Neural crest cell (in vitro differentiated cells): Measurements from ENCODE around the gene POLR2J. TPM values are rescaled to one million over a fixed set of nuclear protein-coding genes. Genes with fewer than 3 reads are reported as not detected.
A peak's percentile ranks its signal among the peaks of the same experiment; 100 is the strongest.
"Not testable (repeated sequence)": the region's sequence is repeated elsewhere in the genome, so short reads cannot be mapped to it uniquely, and the experiment has no call there.

Experiments
- DNase-seq: peaks from one replicate; pipeline ENCODE4 v3.0.0; 2021; ENCODE audit warnings: low read depth, mixed read lengths, low spot score
- H3K27ac Mint-ChIP-seq: one replicate; pipeline ENCODE4 v1.8.0; 2021; ENCODE audit warnings: mild to moderate bottlenecking, mixed read lengths; ENCODE audit not compliant: unreplicated experiment
- H3K27me3 Mint-ChIP-seq: 2 replicates; pipeline ENCODE4 v1.8.0; 2021; ENCODE audit warnings: low read depth, mild to moderate bottlenecking, mixed read lengths
- H3K36me3 Mint-ChIP-seq: 2 replicates; pipeline ENCODE4 v1.8.0; 2021; ENCODE audit warnings: low read depth, mild to moderate bottlenecking, mixed read lengths
- H3K4me1 Mint-ChIP-seq: 2 replicates; pipeline ENCODE4 v1.8.0; 2021; ENCODE audit warnings: mixed read lengths
- H3K4me3 Mint-ChIP-seq: one replicate; pipeline ENCODE4 v1.8.0; 2021; ENCODE audit warnings: mild to moderate bottlenecking, mixed read lengths
- H3K9me3 Mint-ChIP-seq: 2 replicates; pipeline ENCODE4 v1.8.0; 2021; ENCODE audit warnings: mixed read lengths
- long read RNA-seq: library from polyadenylated mRNA; unstranded; transcript quantifications from one replicate; pipeline ENCODE4 v2.0.0, GENCODE V29; 2020
- total RNA-seq: library from RNA; stranded (reverse); gene quantifications from 2 replicates; pipeline ENCODE4 v1.2.1, GENCODE V29; 2021
- TF ChIP-seq, protein P1 (sequence below): fragments of 200-600 bp; sonication (generic); conservative IDR thresholded peaks from 2 replicates; pipeline ENCODE4 v1.5.0; 2021; ENCODE audit warnings: antibody characterized with exemption, mild to moderate bottlenecking

Gene POLR2J
- 61.1 and 62.1 TPM in 2 replicates for total RNA-seq
- long read RNA-seq, transcript POLR2J-201 (4 exons, 932 nt): major isoform, 34 of 37 reads
- long read RNA-seq, partial matches to known transcripts: 0 of 37 reads
- long read RNA-seq, other reads (novel, unspliced or antisense): 3 of 37 reads

DNA sequence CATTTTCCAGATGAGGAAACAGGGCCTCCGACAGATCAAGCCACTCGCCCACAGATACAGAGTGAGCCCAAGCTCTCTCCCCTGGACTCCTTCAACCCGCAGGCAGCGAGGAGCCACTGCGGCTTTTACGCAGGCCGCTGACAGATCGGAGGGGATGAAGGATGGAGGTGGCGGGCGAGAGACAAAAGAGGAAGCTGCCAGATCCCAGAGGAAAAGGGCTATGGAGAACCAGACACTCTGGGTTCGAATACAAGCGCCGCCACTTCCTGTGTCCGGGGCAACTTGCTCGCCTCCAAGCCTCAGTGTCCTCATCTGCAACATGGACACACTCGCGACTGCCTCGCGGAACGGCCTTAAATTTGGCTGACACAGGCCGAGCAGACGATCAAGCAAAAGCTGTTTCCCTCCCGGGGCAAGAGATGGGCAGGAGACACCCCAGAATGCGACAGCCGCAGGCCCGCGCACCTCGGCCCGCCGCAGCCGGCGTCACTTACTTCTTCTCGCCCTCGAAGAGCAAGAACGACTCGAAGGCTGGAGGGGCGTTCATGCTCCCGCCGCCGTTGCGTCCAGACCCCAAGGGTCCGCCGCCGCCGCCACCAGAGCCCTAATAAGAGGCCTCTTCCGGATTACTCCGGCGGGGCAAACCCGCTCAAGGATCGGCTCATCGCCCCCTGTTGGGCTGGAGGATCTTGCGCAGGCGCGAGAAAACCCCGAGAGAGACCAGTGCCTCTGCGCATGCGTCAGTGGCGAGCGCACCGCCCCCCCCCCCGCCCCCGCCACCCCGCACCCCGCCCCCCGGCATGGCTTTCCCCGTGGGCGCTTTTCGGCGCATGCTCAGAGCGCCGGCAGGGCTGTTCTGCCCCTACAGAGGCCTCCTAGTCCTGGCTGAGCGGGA is at the start of gene POLR2J:
Gene POLR2J (minus strand): TSS at position 609 of the 895 bp plus-strand sequence. CDS start 62 bp downstream, at position 547.
- TF ChIP-seq, protein P1, sequence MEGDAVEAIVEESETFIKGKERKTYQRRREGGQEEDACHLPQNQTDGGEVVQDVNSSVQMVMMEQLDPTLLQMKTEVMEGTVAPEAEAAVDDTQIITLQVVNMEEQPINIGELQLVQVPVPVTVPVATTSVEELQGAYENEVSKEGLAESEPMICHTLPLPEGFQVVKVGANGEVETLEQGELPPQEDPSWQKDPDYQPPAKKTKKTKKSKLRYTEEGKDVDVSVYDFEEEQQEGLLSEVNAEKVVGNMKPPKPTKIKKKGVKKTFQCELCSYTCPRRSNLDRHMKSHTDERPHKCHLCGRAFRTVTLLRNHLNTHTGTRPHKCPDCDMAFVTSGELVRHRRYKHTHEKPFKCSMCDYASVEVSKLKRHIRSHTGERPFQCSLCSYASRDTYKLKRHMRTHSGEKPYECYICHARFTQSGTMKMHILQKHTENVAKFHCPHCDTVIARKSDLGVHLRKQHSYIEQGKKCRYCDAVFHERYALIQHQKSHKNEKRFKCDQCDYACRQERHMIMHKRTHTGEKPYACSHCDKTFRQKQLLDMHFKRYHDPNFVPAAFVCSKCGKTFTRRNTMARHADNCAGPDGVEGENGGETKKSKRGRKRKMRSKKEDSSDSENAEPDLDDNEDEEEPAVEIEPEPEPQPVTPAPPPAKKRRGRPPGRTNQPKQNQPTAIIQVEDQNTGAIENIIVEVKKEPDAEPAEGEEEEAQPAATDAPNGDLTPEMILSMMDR: peak; percentile 37
- H3K4me1 Mint-ChIP-seq, H3K9me3 Mint-ChIP-seq, H3K27me3 Mint-ChIP-seq, H3K36me3 Mint-ChIP-seq, H3K27ac Mint-ChIP-seq: not testable (repeated sequence)
- peak within 1 kb of the TSS; percentile 94 for H3K4me3 Mint-ChIP-seq
- DNase-seq: peak; percentile 57

DNA sequence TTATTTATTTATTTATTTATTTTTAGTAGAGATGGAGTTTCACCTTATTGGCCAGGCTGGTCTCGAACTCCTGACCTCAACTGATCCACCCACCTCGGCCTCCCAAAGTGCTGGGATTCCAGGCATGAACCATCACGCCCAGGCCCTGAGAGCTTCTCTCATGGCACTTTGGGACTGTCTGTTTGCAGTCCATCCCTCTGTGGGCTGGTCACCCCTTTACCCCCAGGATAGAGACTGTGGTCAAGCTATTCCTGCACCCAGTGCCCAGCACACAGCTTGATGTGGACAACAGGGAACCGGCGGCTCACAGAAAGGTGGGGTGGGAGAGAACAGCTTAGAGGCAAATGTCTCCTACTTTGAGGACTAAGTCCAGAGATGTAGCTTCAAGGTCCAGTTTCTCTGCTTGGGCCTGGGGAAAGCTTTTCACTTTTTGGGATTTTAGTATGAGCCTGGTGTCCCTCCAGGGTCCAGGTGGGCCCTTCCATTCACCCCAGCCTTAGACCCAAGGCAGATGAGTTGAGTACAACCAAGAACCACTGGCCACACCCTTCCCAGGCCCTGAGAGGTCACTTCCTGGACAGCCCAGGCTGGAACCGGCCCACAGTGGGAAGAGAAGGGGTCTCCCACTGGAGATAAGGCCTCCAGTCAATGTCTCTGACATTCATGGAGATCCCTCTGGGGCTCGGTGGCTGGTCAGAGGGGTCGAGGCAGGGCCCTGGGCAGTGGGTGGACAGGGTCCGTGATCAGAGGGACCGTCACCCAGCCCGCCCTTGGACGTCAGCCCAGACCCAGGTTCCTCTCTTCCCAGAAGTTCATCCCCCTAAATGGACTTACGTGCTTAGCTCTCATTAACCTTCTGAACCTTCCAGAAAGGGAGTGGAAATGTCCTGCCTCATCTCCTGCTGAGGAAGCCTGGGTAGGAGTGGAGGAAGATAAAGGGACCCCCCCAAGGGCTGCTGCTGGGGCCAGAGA is 49.4 kb upstream of the POLR2J start:
- not testable (repeated sequence) for H3K36me3 Mint-ChIP-seq, H3K27me3 Mint-ChIP-seq, H3K9me3 Mint-ChIP-seq, H3K4me3 Mint-ChIP-seq, DNase-seq, H3K27ac Mint-ChIP-seq, H3K4me1 Mint-ChIP-seq

DNA sequence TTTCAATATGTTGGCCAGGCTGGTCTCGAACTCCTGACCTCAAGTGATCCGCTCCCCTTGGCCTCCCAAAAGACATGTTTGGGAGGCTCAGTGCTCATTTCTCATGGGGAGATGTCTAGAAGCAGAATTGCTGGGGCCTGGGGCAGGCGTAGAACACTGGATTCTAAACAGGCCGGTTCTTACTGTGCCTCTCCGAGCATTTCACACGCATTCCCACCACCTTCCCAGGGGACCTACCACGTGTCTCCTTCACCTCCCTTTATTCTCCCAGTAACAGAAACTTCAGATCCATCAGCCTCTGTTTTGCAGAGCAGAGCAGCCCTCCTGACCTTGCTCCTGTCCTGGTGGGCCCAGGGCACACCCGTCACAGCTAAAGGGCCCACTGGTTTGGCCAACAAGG is 48.5 kb upstream of the POLR2J start:
- not testable (repeated sequence) for H3K27ac Mint-ChIP-seq, H3K4me1 Mint-ChIP-seq, H3K36me3 Mint-ChIP-seq, H3K4me3 Mint-ChIP-seq, H3K9me3 Mint-ChIP-seq, H3K27me3 Mint-ChIP-seq, DNase-seq

DNA sequence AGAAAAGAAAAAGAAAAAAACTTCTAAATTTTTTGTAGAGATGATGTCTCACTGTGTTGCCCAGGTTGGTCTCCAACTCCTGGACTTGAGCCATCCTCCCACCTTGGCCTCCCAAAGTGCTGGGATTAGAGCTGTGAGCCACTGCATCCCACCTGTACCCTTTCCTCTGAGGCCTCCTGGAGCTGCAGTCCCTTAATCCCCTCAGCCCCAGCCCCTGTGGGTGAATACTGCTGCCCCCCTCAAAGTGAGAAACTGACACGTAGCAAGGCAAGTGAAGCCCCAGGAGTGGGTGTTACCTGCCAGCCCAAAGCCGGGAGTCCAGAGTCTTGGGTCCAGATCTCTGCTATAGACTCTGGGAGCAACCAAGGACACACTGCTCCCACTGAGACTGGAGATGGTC is 46.1 kb upstream of the POLR2J start:
- not testable (repeated sequence) for H3K4me3 Mint-ChIP-seq, DNase-seq, H3K27ac Mint-ChIP-seq, H3K9me3 Mint-ChIP-seq, H3K36me3 Mint-ChIP-seq, H3K4me1 Mint-ChIP-seq, H3K27me3 Mint-ChIP-seq

DNA sequence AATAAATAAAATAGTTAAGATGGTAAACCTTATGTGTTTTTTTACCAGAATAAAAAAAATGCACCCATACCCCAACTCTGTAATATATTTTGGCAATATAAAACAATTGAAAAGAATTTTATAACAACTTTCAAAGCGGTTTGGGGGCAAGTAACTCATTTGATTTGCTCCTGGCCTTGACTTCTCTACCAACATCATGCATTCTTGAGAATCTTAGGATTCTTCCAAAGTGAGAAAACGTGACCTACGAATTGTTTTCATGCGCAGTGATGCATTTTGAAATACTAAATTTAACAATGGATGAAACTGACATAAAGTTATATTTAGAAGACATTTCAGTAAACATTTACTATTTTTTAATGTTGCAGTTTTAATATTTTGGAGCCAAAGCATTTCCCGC is 42.1 kb upstream of the POLR2J start:
- H3K27me3 Mint-ChIP-seq, DNase-seq, H3K4me1 Mint-ChIP-seq, H3K4me3 Mint-ChIP-seq, H3K9me3 Mint-ChIP-seq, H3K27ac Mint-ChIP-seq, H3K36me3 Mint-ChIP-seq: not testable (repeated sequence)

DNA sequence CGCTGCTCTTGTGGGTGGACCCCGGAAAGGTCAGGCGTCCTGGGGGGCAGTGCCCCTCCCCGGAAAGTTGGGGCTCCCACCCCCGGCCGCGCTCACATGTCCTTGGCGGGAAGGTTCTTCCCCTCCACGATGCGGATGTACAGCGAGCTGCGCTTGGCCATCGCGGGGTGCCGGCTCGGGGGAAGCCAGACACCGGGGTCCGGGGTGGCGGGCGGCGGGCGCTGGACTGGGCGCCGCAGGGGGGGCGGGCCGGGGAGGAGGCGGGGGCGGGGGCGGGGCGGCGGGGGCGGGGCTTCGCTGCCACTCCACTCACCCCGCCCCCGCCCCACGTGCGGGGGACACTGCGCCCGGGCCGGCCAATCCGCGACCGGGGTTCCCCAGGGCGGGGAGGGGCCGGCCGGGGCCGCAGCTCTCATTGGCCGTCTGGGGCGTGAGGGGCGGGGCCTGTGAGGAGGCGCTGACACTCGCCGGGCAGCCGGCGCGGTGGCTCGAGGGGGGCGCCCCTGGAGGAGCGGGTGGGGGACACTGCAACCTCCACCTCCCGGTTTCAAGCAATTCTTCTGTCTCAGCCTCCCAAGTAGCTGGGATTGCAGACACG is 38.9 kb upstream of the POLR2J start, which contains the start of gene RASA4B:
Gene RASA4B (minus strand): TSS at position 228 of the 598 bp plus-strand sequence. CDS start 67 bp downstream, at position 161.
- not testable (repeated sequence) for H3K4me3 Mint-ChIP-seq, DNase-seq, H3K27me3 Mint-ChIP-seq, H3K4me1 Mint-ChIP-seq, H3K27ac Mint-ChIP-seq, H3K36me3 Mint-ChIP-seq, H3K9me3 Mint-ChIP-seq

DNA sequence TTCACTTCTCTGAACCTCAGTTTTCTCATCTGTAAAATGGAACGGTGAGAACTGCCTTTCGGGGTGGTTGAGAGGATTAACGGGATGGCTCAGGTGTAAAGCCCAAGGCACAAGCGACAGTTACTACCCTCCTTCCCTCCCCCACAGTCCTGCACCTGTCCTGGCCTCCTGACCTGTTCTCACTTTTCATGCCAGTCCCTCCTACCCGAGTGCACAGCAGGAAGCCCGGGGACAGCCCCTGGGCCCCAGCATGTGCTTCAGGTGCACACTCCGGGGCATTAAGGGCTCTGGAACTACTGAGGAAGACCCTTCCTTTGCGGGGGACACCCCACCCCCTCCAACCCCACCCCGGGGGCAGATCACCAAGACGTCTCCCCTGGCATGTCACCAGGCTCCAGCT is 38.2 kb upstream of the POLR2J start:
- not testable (repeated sequence) for H3K27ac Mint-ChIP-seq, H3K9me3 Mint-ChIP-seq, H3K27me3 Mint-ChIP-seq, DNase-seq, H3K4me3 Mint-ChIP-seq, H3K36me3 Mint-ChIP-seq, H3K4me1 Mint-ChIP-seq

DNA sequence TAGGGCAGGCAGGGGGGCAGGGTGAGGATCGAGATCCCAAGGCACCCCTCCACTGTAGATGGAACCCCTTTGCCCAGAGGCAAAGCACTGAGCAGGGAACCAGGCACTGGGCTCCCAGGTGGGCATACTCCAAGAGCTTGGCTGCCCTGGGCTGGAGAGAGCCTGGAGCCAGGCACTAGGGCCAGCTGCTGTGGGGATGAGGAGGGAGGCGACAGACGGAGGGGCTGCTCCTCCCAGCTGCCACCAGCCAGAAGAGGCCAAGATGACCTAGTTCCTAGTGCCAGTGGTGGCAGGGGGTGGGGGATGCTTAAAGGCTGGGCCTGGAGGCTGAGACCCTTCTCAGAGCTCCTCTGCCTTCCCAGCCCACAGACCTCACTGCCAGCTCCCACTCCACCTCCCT is 37.2 kb upstream of the POLR2J start:
- not testable (repeated sequence) for H3K4me3 Mint-ChIP-seq, H3K4me1 Mint-ChIP-seq, DNase-seq, H3K9me3 Mint-ChIP-seq, H3K27ac Mint-ChIP-seq, H3K27me3 Mint-ChIP-seq, H3K36me3 Mint-ChIP-seq

DNA sequence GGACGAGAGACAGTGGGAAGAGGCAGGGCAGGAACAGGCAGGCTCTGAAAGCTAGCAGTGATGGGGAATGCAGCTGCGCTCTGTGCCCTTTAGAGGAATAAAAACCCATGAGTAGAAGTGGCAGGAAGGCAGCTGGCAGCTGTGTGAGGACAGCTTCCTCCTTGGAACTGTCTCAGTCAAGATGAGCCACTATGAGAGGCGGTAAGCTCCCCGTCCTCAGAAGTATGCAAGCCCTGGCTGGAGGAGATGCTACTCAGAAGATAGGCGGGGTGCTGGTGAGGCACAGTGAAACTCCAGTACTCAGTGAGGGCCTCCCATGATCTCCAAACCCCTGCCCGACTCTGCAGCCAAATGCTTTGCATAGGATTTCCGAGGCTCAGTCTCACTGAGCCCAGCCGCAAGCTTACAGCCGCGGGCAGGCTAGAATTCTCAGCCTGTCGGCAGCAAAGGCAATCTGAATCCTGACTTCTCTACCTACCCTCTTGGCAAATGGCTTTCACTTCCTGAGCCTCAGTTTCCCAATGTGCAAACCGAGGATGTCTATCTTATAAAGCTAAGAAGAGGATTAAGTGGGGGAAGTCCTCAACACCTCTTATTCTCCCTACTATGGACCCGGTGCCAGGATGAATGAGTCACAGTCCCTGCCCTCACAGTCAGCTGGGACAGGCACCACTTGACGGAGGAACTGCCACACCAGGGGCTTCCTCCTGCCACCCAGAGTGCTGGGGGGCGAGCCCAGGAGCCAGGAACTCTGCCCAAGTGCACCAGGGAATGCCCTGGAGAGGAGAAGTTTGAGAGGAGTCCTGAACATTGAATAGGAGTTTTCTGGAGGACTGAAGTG is 36.4 kb upstream of the POLR2J start:
- not testable (repeated sequence) for H3K4me1 Mint-ChIP-seq, DNase-seq, H3K36me3 Mint-ChIP-seq, H3K27me3 Mint-ChIP-seq, H3K9me3 Mint-ChIP-seq, H3K4me3 Mint-ChIP-seq, H3K27ac Mint-ChIP-seq

DNA sequence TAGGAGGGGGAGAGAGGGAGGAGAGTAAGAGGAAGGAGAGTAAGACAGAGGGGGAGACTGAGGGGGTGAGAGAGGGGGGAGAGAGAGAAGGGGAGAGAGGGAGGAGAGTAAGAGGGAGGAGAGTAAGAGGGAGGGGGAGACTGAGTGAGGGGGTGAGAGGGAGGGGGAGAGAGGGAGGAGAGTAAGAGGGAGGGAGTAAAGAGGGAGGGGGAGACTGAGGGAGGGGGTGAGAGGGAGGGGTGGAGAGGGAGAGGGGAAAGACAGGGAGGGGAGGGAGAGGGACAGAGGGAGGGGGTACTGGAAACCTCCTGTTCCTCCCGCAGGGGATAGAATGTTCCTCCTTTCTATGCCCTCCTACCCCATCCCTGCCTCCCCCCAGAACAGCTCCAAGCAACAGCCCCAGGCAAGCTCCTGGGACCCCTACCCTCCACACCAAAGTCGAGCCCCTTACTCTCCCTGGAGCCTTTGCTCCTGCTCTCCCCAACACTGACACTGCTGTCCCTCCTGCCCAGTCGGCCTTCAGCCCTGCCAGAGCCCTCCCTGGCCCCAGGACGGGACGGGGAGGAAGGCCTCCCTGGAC is 34.0 kb upstream of the POLR2J start:
- not testable (repeated sequence) for H3K27me3 Mint-ChIP-seq, H3K4me3 Mint-ChIP-seq, H3K4me1 Mint-ChIP-seq, H3K27ac Mint-ChIP-seq, H3K36me3 Mint-ChIP-seq, DNase-seq, H3K9me3 Mint-ChIP-seq
